ENCODE results near the gene MARK3.

The MARK3 gene

GRCh38 chr14:103526914-103527248, 141.7 kb downstream of the MARK3 start:
- no peak for DNase-seq (ENCODE audit: low read depth)

GRCh38 chr14:103527408-103528145, 142.4 kb downstream of the MARK3 start:
- DNase-seq (ENCODE audit: low read depth): no peak

GRCh38 chr14:103528146-103528586, 143.0 kb downstream of the MARK3 start:
- DNase-seq (ENCODE audit: low read depth): no peak

GRCh38 chr14:103528587-103529382, 143.6 kb downstream of the MARK3 start, which contains the start of gene TRMT61A:
TRMT61A (plus strand) TSS chr14:103529196; CDS start chr14:103529979, 783 bp downstream.
- peak; percentile 85 for DNase-seq (ENCODE audit: low read depth)

- DNase-seq (ENCODE audit: low read depth): no peak
Observed at GRCh38 chr14:103529383-103530365, 144.5 kb downstream of the MARK3 start.

- no peak for DNase-seq (ENCODE audit: low read depth)
Observed at GRCh38 chr14:103530390-103530789, 145.2 kb downstream of the MARK3 start.

- no peak for DNase-seq (ENCODE audit: low read depth)
Observed at GRCh38 chr14:103530831-103531230, 145.6 kb downstream of the MARK3 start.

GRCh38 chr14:103531421-103532215, 146.4 kb downstream of the MARK3 start:
- no peak for DNase-seq (ENCODE audit: low read depth)

- no peak for DNase-seq (ENCODE audit: low read depth)
Observed at GRCh38 chr14:103532216-103533136, 147.3 kb downstream of the MARK3 start.

- DNase-seq (ENCODE audit: low read depth): no peak
Observed at GRCh38 chr14:103533137-103533998, 148.2 kb downstream of the MARK3 start.

- no peak for DNase-seq (ENCODE audit: low read depth)
Observed at GRCh38 chr14:103533999-103534575, 148.9 kb downstream of the MARK3 start.

GRCh38 chr14:103534576-103535061, 149.4 kb downstream of the MARK3 start:
- no peak for DNase-seq (ENCODE audit: low read depth)

- DNase-seq (ENCODE audit: low read depth): no peak
Observed at GRCh38 chr14:103535081-103535890, 150.1 kb downstream of the MARK3 start.

- DNase-seq (ENCODE audit: low read depth): no peak
Observed at GRCh38 chr14:103535891-103536565, 150.8 kb downstream of the MARK3 start.

- DNase-seq (ENCODE audit: low read depth): no peak
Observed at GRCh38 chr14:103536693-103537092, 151.5 kb downstream of the MARK3 start.

- DNase-seq (ENCODE audit: low read depth): no peak
Observed at GRCh38 chr14:103537175-103537990, 152.2 kb downstream of the MARK3 start.
